ENCODE data around the gene BMP3. TPM values are rescaled to one million over a fixed set of nuclear protein-coding genes. Genes with fewer than 3 reads are reported as not detected.
A peak's percentile ranks its signal among the peaks of the same experiment; 100 is the strongest.

BMP3 gene
- total RNA-seq (under 1 TPM; 0.07 to 1.00 (median 0.55) TPM), polyA plus RNA-seq (under 1 TPM; 0.16 to 0.42 (median 0.27) TPM)
- long read RNA-seq, donor 1, full-length matches to known transcripts, result 1 of 1 reads
- long read RNA-seq, donor 1, partial matches to known transcripts, result 0 of 1 reads
- long read RNA-seq, donor 1, other reads (novel, unspliced or antisense), result 0 of 1 reads
- long read RNA-seq, donor 2, result 0 reads
- long read RNA-seq, donor 3, result 0 reads
- long read RNA-seq, donor 4, result 0 reads
- long read RNA-seq, donor 5, full-length matches to known transcripts, result 1 of 1 reads
- long read RNA-seq, donor 5, partial matches to known transcripts, result 0 of 1 reads
- long read RNA-seq, donor 5, other reads (novel, unspliced or antisense), result 0 of 1 reads
- long read RNA-seq, donor 6, result 0 reads
- long read RNA-seq, donor 7, result 0 reads
- long read RNA-seq, donor 8, result 0 reads
- long read RNA-seq, donor 9, result 0 reads
- long read RNA-seq, donor 10, result 0 reads

GRCh38 chr4:81030061-81030980 lies at the start of gene BMP3:
Gene BMP3, plus strand, starts transcription at chr4:81030708. Its CDS starts 577 bp downstream, at chr4:81031285.
- H3K4me1 ChIP-seq (replicated peaks in 1 of 2), result no peaks in the 10 kb centered on the region
- H3K27me3 ChIP-seq, result peaks cover 27% of the 10 kb centered on the region
- H3K4me3 ChIP-seq, result peak within 1 kb of the TSS in 1 of 4 donors; percentile 26
- DNase-seq, result no peak
- no peak within 1 kb of the TSS for H3K27ac ChIP-seq
- intact Hi-C loops (cut with DNase I), result no loop called here
- no peaks in the 10 kb centered on the region for H3K9me3 ChIP-seq (replicated peaks in 1 of 3)
- no peaks in the 10 kb centered on the region for H3K36me3 ChIP-seq (replicated peaks in 1 of 2)
- TF ChIP-seq POLR2A (IDR thresholded peaks at IDR 0.05) (no peak), CTCF (IDR thresholded peaks at IDR 0.05) (no peak)
- 2 to 6% (median 2%) methylated on average over 19 to 43 of the region's 43 CpGs for WGBS, 4 donors

- Histone ChIP-seq H3K36me3 (replicated peaks in 1 of 2) (no peaks in the 10 kb centered on the region), H3K9me3 (replicated peaks in 1 of 3) (no peaks in the 10 kb centered on the region), H3K27ac (no peak overlapping the region), H3K4me1 (replicated peaks in 1 of 2) (no peaks in the 10 kb centered on the region), H3K4me3 (no peak overlapping the region), H3K27me3 (peaks cover 6% of the 10 kb centered on the region)
- TF ChIP-seq POLR2A (IDR thresholded peaks at IDR 0.05), result no peak
- intact Hi-C loops (cut with DNase I), result loop anchor here in 1 of 2 donors (5.0 kb wide), 1 partner anchor 614 kb away; no protein-coding TSS in a partner anchor
- no peak for DNase-seq
These were observed 44.5 kb upstream of the BMP3 start for GRCh38 chr4:80986011-80986410.

- intact Hi-C loops (cut with DNase I), result loop anchor here (5.0 kb wide), 2 partner anchors 618 to 623 kb away; no protein-coding TSS in a partner anchor
- H3K4me3 ChIP-seq, result no peak overlapping the region
- no peaks in the 10 kb centered on the region for H3K4me1 ChIP-seq (replicated peaks in 1 of 2)
- H3K36me3 ChIP-seq (replicated peaks in 1 of 2), result no peaks in the 10 kb centered on the region
- WGBS, 4 donors, result 2 to 8% (median 5%) methylated on average over 2 of the region's 2 CpGs
- DNase-seq, result peak in 4 of 7 donors; percentile 14 to 25 (median 22)
- H3K27me3 ChIP-seq, result peaks cover 6% of the 10 kb centered on the region
- no peak overlapping the region for H3K27ac ChIP-seq
- no peaks in the 10 kb centered on the region for H3K9me3 ChIP-seq (replicated peaks in 1 of 3)
- TF ChIP-seq CTCF (IDR thresholded peaks at IDR 0.05) (peak; percentile 41 to 75 (median 58)), POLR2A (IDR thresholded peaks at IDR 0.05) (no peak)
These were observed 40.5 kb upstream of the BMP3 start for GRCh38 chr4:80989921-80990544.

- WGBS, 4 donors, result 39 to 49% (median 46%) methylated on average over 2 of the region's 2 CpGs
- intact Hi-C loops (cut with DNase I), result loop anchor here in 1 of 2 donors (5.0 kb wide), 1 partner anchor 624 kb away; no protein-coding TSS in a partner anchor
- TF ChIP-seq POLR2A (IDR thresholded peaks at IDR 0.05), result no peak
- TF ChIP-seq CTCF (IDR thresholded peaks at IDR 0.05), result no peak
These were observed 39.7 kb upstream of the BMP3 start for GRCh38 chr4:80990851-80991250.

More at GRCh38 chr4:80990851-80991250, 39.7 kb upstream of the BMP3 start:
- H3K4me1 ChIP-seq (replicated peaks in 1 of 2), result no peaks in the 10 kb centered on the region
- DNase-seq, result no peak
- H3K27ac ChIP-seq, result no peak overlapping the region
- no peaks in the 10 kb centered on the region for H3K9me3 ChIP-seq (replicated peaks in 1 of 3)
- H3K27me3 ChIP-seq, result peaks cover 6% of the 10 kb centered on the region
- H3K36me3 ChIP-seq (replicated peaks in 1 of 2), result no peaks in the 10 kb centered on the region
- H3K4me3 ChIP-seq, result no peak overlapping the region

Measured in adrenal gland (tissue), 19 donors.